ENCODE results near the gene PLEKHM2. TPM values are rescaled to one million over a fixed set of nuclear protein-coding genes. Genes with fewer than 3 reads are reported as not detected.

Gene PLEKHM2
- total RNA-seq, 2 experiments from 2014 or later, result 27.5 to 45.7 TPM

DNA sequence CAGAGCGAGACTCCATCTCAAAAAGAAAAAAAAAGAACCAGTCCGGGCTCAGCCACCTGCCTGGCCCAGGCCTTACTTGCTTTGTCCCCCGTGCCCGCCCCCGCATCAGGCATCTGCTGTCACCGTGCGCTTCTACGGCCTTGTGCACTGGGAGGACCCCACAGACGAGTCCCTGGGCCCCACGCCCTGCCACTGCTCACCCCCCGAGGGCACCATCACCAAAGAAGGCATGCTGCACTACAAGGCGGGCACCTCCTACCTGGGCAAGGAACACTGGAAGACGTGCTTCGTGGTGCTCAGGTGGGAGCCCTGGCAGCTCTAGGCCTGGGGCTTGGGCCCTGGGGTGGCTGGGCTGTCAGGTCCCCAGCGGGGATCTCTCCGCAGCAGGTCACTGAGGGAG is 46.3 kb downstream of the PLEKHM2 start:
- no peak overlapping the region for H3K4me3 ChIP-seq (ENCODE audit: low read depth, low read length, poor library complexity, severe bottlenecking)
- no peak for DNase-seq (ENCODE audit: low spot score)
- H3K4me1 ChIP-seq (ENCODE audit: insufficient read depth, low read length, poor library complexity, severe bottlenecking), result no peaks in the 10 kb centered on the region
- no peaks in the 10 kb centered on the region for H3K9me3 ChIP-seq (ENCODE audit: low read length)
- POLR2A ChIA-PET, result no interaction called here
- TF ChIP-seq, protein P1, sequence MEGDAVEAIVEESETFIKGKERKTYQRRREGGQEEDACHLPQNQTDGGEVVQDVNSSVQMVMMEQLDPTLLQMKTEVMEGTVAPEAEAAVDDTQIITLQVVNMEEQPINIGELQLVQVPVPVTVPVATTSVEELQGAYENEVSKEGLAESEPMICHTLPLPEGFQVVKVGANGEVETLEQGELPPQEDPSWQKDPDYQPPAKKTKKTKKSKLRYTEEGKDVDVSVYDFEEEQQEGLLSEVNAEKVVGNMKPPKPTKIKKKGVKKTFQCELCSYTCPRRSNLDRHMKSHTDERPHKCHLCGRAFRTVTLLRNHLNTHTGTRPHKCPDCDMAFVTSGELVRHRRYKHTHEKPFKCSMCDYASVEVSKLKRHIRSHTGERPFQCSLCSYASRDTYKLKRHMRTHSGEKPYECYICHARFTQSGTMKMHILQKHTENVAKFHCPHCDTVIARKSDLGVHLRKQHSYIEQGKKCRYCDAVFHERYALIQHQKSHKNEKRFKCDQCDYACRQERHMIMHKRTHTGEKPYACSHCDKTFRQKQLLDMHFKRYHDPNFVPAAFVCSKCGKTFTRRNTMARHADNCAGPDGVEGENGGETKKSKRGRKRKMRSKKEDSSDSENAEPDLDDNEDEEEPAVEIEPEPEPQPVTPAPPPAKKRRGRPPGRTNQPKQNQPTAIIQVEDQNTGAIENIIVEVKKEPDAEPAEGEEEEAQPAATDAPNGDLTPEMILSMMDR (conservative IDR thresholded peaks at IDR 0.05; ENCODE audit: low read length), result no peak
- no peak for TF ChIP-seq EZH2phosphoT487 (IDR thresholded peaks at IDR 0.05; ENCODE audit: borderline replicate concordance, low read depth, low read length)
- no peaks in the 10 kb centered on the region for H3K79me2 ChIP-seq (ENCODE audit: insufficient read depth, low read depth, low read length)
- H3K27ac ChIP-seq (ENCODE audit: low read depth, low read length, poor library complexity, severe bottlenecking), result no peak overlapping the region
- no peaks in the 10 kb centered on the region for H4K20me1 ChIP-seq (ENCODE audit: insufficient read depth, low read length)
- intact Hi-C loops (cut with micrococcal nuclease; ENCODE audit: unreplicated experiment), result no loop called here
- H2AFZ ChIP-seq (ENCODE audit: low read length), result no peak overlapping the region
- CTCF ChIA-PET (ENCODE audit: unreplicated experiment), result no interaction called here
- H3K36me3 ChIP-seq (ENCODE audit: insufficient read depth, low read length), result peaks cover 17% of the 10 kb centered on the region; the same call in 1 of the 2 replicates
- no peaks in the 10 kb centered on the region for H3K9me2 ChIP-seq (ENCODE audit: insufficient read depth, low read length)
- H3K4me2 ChIP-seq (ENCODE audit: low read length), result no peak overlapping the region
- BruUV-seq (replicated peaks), result no TSS peak

DNA sequence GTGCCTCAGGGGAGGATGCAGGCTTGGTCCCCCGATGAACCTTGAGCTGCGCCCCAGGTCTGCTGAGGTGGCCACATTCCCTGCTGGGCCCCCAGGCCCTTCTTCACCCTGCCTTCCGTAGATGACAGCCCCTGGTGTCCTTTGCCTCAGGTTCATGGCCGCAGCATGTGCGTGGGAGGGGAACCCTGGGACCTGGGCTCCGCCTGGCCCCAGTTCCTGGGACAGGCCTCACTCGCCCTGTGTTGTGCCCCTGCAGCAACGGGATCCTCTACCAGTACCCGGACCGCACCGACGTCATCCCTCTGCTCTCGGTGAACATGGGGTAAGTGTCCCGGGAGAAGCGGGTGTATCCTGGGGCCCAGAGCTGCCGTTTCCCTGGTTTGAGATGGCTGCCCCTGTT is 46.8 kb downstream of the PLEKHM2 start:
- POLR2A ChIA-PET, result no interaction called here

More for the DNA sequence above, 46.8 kb downstream of the PLEKHM2 start:
- no peaks in the 10 kb centered on the region for H4K20me1 ChIP-seq (ENCODE audit: insufficient read depth, low read length)
- no TSS peak for BruUV-seq (replicated peaks)
- TF ChIP-seq, protein P1 (conservative IDR thresholded peaks at IDR 0.05; ENCODE audit: low read length), result no peak
- TF ChIP-seq EZH2phosphoT487 (IDR thresholded peaks at IDR 0.05; ENCODE audit: borderline replicate concordance, low read depth, low read length), result no peak
- H3K79me2 ChIP-seq (ENCODE audit: insufficient read depth, low read depth, low read length), result no peaks in the 10 kb centered on the region
- intact Hi-C loops (cut with micrococcal nuclease; ENCODE audit: unreplicated experiment), result no loop called here
- peaks cover 13% of the 10 kb centered on the region; the same call in 1 of the 2 replicates for H3K36me3 ChIP-seq (ENCODE audit: insufficient read depth, low read length)
- H2AFZ ChIP-seq (ENCODE audit: low read length), result no peak overlapping the region
- no peaks in the 10 kb centered on the region for H3K9me2 ChIP-seq (ENCODE audit: insufficient read depth, low read length)
- H3K9me3 ChIP-seq (ENCODE audit: low read length), result no peaks in the 10 kb centered on the region
- H3K4me3 ChIP-seq (ENCODE audit: low read depth, low read length, poor library complexity, severe bottlenecking), result no peak overlapping the region
- no peak overlapping the region for H3K4me2 ChIP-seq (ENCODE audit: low read length)
- DNase-seq (ENCODE audit: low spot score), result no peak
- H3K4me1 ChIP-seq (ENCODE audit: insufficient read depth, low read length, poor library complexity, severe bottlenecking), result no peaks in the 10 kb centered on the region
- no peak overlapping the region for H3K27ac ChIP-seq (ENCODE audit: low read depth, low read length, poor library complexity, severe bottlenecking)
- CTCF ChIA-PET (ENCODE audit: unreplicated experiment), result no interaction called here

Data from OCI-LY7 (cell line).